GM15510 (cell line): ENCODE data around the gene PLEKHG5.

Experiments used
- POLR2A ChIP-seq: IDR thresholded peaks from 3 replicates; pipeline ENCODE4 v1.6.1; 2011; ENCODE audit warnings: borderline replicate concordance; ENCODE audit not compliant: insufficient read length; ENCODE audit errors: extremely low read depth

The PLEKHG5 gene

DNA sequence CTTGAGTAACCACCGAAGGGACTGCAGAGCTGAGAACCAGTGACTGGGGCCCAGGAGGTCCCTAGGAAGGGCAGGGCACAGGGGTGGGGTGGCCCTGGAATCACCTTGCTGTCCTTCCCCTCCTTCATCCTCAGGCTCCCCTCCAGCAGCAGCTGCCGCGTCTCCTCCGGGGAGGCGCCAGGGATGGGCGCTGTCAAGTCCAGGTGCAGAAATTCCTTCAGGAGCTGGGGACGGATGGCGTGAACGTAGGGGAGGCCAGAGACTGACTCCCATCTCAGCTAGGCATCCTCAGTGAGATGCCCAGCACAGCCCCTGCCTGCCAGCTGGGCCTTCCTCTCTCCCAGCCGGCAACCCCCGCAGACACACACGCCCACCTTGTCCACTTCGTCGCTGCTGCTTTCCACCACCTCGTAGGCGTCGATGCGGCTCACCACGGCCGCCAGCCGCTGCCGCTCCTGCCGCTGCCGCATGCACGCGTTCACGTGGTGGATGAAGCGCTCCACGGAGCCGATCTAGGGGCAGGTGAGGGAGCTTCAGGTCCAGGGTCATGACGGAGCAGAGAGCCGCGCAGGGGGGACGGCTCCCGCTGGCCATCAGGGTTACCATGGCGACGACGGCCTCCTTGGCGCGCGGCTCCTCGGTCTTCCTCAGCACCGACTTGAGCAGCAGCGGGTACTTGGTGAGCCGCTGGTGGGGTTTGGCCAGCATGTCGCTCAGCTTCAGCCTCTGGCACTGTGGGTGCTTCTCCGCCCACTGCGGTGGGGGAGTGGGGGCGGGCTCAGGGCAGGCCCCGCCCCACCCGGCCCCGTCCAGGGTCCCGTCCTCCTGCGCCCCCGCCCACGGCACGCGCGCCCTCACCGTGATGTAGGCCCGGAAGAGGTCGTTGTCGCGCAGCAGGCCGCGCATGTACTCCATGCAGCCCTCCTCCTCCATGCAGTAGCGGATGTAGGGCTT is 21.1 kb downstream of the PLEKHG5 start:
- no peak for TF ChIP-seq POLR2A

DNA sequence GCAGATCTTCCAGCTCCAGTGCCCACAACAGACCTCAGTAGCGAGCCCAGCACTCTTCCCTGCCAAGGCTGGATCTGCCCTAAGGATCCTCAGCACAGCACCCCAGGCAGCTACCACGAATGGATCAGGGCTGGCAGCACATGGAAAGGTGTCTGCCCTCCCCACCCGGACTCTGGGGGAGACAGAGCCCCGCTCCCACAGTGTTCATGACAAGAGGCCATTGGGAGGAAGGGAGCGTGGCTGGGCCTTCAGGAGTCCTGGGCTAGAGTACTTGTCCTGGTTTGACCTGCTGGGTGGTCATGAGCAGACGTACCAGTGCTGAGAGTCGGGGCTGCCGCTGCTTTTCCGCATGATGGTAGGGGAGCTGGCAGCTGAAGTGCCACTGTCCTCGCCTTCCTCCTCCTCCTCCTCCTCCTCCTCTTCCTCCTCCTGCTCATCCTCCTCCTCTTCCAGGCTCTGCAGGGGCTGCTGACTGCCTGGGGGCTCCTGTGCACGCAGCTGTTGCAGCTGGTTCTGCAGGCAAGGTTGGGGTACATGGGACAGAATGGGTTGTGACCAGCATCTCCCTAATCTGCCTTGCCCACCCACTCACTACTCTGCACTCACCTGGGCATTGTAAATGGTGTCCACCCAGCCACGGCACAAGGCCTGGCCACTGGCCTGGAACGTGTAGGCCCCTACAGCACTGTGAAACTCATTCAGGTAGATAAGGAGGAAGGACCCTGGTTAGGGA is 22.6 kb downstream of the PLEKHG5 start:
- no peak for TF ChIP-seq POLR2A

DNA sequence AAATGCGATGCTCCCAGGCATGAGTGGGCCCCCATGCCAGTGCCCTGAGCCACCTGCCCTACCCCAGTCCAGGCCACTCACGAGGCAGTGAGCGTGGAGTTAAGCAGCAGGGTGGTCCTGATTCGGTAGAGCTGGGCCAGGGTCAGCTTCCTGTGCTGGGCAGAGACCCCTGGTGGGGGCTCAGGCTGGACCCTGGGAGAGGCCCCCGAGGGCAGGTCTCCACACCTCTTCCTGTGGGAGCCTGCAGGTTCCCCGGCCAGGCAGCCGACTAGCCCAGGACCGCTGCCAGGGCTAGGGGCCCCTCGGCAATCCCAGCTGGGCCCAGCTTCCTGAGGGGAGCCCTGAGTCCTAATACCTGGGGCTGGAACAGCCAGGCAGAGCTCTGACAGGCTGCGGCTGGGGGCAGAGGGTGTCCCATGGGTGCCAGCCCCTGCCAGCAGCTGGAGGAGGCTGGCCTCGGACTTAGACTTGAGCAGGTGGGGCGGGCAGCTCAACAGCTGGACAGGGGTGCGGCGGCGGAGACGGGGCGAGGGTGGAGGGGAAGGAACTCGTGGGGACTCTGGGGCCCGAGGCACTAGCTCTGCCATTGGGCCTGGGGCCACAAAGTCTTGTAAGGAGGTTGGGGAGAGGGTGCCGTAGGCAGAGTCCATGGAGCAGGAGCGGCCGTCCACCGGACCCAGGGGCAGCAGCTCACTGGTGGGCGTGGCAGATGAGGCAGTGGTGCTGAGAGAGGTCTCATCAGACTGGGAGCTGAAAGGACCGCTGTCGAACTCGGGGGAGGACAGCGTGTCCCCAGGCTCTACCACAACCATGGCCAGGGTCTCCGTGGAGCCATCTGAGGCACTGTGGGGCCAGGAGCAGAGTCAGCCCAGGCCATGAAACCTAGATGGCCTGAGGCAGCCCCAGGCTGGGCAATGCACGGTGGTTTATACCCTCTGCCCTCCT is 23.5 kb downstream of the PLEKHG5 start:
- no peak for TF ChIP-seq POLR2A

DNA sequence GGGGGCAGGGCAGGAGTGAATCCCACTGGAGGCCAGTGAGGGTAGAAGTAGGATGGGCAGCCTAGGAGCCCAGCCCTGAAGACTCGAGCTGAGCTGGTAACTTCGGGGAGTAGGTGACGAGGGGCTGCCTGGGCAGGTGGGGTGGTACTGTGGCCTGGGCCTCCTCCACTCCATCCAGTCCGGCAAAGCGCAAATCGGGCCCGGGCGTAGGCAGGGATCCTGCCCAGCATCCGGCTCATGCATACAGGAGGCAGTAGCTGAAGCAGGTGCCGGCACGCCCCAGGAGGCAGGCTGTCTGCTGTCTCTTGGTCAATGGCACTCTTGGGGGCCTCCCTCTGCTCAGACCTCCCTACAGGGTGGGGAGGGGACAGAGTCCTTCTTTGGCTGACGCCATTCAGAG is 24.2 kb downstream of the PLEKHG5 start:
- no peak for TF ChIP-seq POLR2A

DNA sequence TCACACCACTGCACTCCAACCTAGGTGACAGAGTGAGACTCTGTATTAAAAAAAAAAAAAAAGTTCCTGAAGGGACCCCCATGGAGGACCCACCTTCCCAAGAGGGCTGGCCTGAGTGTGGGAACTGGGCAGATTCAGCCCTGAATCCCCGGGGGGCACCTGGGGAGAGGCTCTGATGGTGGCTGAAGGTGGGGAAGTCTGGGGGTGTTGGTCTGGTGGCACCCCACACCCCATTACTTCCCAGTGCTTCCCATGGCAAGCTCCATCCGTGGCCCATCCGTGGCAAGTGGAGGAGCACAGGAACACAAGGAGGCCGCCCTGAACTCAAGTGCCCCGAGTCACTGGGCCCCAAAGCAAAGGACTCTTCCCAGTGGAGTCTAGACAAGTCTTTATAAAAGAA is 24.7 kb downstream of the PLEKHG5 start:
- TF ChIP-seq POLR2A, result no peak

DNA sequence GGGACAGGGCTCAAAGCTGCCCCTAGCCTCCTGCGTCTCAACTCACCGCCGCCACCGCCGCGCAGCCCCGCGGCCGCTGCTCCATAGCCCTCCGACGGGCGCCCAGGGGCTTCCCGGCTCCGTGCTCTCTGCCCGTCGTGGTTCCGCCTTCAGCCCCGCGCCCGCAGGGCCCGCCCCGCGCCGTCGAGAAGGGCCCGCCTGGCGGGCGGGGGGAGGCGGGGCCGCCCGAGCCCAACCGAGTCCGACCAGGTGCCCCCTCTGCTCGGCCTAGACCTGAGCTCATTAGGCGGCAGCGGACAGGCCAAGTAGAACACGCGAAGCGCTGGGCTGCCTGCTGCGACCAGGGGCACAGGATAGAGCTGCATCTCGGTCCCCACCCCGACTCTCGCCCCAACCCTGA is 25.4 kb downstream of the PLEKHG5 start, which contains the start of gene TNFRSF25:
TNFRSF25 (minus strand) TSS at position 151 of the 400 bp plus-strand sequence; CDS start at position 85, 66 bp downstream.
- TF ChIP-seq POLR2A, result no peak

DNA sequence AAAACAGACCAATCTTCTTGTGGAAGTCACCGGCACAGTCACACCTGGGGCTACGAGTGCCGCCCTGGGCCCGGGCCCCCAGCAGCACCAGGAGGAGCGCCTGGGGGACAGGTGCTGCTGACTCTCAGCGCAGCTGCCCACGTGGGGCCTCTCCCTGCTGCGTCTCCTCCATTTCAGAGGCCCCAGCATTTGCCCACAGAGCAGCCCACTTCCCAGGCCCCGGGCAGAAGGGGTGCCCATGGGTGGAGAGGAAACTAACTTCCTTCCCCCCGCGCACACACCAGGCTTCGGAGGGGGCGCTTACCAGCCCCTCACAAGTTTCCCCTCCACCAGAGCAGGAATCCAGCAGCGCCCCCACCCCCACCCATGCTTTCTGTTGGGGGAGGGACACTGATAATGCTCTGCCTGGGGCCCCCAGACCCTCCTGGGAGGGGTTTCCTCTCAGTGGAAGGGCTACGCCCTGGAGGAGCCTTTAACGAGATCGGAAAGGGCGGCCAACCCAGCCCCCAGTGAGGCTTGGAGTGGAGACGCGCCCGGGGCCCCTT is 25.9 kb downstream of the PLEKHG5 start:
- TF ChIP-seq POLR2A, result no peak

DNA sequence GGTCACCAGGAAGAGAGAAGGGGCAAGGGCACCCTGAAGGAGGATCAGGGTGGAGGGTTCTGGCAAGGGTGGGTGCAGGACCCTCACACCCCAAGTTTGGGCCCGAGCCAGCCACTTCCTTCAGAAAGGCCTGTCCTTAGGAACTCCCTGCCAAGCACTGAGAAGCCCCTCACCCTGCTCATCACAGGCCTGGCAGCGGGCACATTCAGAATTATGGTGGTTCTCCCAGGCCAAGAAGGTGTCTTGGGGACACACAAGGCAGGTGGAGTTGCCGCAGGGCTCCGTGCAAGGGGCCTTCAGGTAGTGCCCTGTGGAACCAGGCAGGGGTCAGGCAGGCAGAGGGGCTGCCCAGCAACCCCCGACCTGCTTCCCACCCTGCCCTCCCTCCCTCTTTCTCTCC is 26.6 kb downstream of the PLEKHG5 start:
- no peak for TF ChIP-seq POLR2A

DNA sequence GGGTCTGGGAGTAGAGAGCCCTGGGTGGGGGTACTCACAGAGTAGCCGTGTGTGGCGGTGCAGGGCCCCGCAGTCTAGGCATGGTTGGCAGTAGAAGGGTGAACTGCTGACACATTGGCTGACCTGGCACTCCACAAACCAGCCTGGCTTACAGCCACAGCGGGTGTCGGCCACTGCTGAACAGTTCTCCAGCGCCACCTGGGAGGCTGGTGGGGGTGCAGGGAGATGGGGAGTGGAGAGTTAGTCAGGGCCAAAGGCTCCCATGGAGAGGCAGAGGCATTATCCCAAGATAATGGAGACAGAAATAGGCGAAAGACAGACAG is 27.0 kb downstream of the PLEKHG5 start:
- TF ChIP-seq POLR2A, result no peak

DNA sequence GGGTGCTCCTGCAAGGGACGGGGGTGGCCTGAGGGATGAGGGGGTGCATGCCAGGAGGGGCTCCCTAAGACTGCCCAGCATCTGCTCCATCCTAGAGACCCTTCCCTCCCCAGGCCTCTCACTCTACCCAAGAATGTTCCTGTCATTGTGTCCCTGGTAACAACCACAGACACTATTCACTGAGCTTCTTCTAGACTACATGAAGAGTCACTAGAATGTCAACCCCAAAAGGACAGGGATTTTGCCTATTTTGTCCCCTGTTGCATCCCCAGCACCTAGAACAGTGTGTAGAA is 28.4 kb downstream of the PLEKHG5 start:
- TF ChIP-seq POLR2A, result no peak

DNA sequence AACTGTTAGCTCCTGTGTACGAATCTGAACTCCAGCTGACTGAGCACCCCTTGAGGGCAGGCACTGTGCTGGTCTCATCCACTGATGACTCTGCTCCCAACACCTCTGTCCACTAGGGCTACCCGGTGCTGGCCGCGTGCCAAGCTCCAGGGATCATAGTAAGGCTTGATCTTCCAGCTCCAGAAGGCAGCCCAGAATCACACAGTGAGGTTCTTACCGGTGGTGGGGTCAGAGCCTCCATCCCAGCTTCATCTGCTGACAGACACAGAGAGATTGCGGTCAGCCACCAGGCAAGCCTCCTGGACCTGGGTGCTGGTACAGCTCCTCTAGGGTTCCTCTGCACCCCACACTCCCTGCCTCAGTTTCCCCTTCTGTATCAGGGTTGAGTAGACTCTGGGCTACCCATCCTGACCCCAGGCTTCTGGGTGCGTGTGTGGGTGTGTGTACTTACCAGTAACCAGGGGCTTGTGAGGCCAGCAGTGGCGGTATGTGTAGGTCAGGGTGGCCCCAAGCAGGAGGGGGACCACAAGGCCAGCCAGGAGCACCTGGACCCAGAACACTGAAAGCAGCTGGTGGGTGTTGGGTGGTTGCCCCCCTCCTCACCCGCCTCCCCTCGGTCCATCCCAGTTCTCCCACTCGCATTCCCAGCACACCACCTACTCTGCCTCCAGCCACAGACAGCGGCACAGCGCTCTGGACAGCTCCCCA is 28.9 kb downstream of the PLEKHG5 start:
- TF ChIP-seq POLR2A, result no peak

DNA sequence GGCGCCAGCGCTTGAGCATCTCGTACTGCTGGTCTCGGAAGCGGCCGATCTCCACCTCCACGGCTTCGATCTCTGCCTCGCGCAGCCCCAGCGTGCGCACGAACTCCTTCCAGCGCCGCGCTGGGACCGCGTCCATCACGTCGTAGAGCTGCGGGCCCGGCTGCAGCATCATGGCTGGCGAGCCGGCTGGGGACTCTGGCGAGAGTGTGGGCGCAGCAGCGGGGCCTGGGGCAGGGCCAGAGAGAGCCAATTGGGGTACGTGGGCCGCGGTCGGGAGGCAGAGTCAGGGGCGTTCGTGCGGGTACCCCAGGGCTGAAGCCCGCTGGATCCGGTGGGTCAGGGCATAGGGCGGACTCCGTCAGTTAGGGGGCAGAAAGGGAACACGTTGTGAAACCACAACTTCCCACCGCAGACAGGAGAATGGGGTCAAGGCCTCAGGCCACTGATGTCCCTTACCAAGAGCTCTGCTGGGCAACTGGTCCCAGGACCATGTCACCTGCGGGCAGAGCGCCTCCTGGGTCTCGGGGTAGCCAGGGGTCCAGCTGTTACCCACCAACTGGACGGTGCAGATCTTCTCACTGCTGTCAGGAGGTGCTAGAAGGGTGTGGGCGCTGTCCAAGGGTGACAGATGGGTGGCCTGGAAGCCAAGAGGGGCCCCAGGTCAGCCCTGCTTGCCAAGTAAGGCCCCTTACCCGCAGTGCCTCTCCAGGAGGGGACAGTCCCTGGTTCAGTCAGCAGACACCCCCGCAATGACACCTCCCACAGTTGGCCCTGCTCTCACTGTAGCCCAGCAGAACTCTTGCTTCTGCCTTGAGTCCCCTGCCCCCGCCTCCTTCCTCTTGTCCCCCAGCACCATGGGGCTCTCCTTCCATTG is 29.7 kb downstream of the PLEKHG5 start:
- no peak for TF ChIP-seq POLR2A

DNA sequence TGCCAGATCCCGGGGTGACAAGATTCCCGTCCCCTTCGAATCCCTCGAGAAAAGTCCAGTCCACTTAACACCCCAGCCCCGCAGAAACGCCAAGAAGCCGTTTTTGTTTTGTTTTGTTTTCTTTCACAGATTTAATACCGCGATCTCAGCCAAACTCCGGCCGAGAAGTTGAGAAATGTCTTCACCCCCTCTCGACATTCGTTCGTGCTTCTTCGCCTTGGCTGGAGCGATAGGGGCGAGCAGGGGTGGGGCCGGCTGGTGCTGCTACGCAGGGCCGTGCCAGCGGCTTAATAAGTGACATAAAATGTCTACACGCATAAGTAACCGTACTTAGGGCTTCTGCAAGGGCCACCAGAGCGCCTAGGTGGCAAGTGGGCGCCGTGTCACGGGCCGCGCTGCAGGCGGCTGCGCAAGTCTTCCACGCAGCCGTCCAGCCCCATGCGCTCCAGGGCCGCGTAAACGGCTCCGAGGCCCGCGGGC is 30.4 kb downstream of the PLEKHG5 start:
- no peak for TF ChIP-seq POLR2A
